Caco-2 (cell line): ENCODE results near the gene NBPF3. TPM values are rescaled to one million over a fixed set of nuclear protein-coding genes. Genes with fewer than 3 reads are reported as not detected.

Source experiments
- BruUV-seq: library from RNA; stranded (reverse); fragments of 400-500 nt; replicated peaks from 2 replicates; lab custom pipeline; 2021; lab: Mats Ljungman, UMichigan
- CTCF ChIA-PET: fragments of 300-600 bp; sonication (Branson Sonifier 250); formaldehyde crosslinking; loops from one replicate; lab custom pipeline; 2022; ENCODE audit warnings: antibody characterized with exemption; lab: Charles Lee
- POLR2A ChIA-PET: fragments of 300-600 bp; sonication (Branson Sonifier 250); formaldehyde crosslinking; loops from one replicate; lab custom pipeline; 2022; ENCODE audit warnings: antibody characterized with exemption; lab: Charles Lee
- DNase-seq, 2 experiments: peaks; one replicate each; pipeline versions ENCODE4 v3.0.0 to v3.0.0-alpha.2; 2020 to 2022
- H3K27me3 ChIP-seq: replicated peaks from 2 replicates; pipeline ENCODE4 v1.6.0; 2011; ENCODE audit warnings: low read length; ENCODE audit not compliant: control insufficient read depth, insufficient read depth
- H3K36me3 ChIP-seq: 2 replicates; pipeline ENCODE4 v1.5.1; 2011; ENCODE audit warnings: low read length; ENCODE audit not compliant: control insufficient read depth, insufficient read depth
- H3K4me1 ChIP-seq: fragments of 250-450 bp; sonication (Bioruptor Pico); 2 replicates; pipeline ENCODE4 v1.5.1; 2020; ENCODE audit warnings: mild to moderate bottlenecking
- H3K4me3 ChIP-seq: 2 replicates; pipeline ENCODE4 v1.5.1; 2011; ENCODE audit warnings: low read depth, mild to moderate bottlenecking, control low read depth, low read length
- H3K9me3 ChIP-seq: fragments of 250-450 bp; sonication (Bioruptor Pico); 2 replicates; pipeline ENCODE4 v1.5.1; 2020; ENCODE audit warnings: mild to moderate bottlenecking, moderate library complexity
- H3K27ac Mint-ChIP-seq: one replicate; pipeline ENCODE4 v1.8.0; 2022; ENCODE audit warnings: mixed read lengths; ENCODE audit not compliant: unreplicated experiment
- H3K27me3 Mint-ChIP-seq: one replicate; pipeline ENCODE4 v1.8.0; 2022; ENCODE audit warnings: mixed read lengths; ENCODE audit not compliant: insufficient read depth, unreplicated experiment
- H3K36me3 Mint-ChIP-seq: one replicate; pipeline ENCODE4 v1.8.0; 2022; ENCODE audit warnings: mild to moderate bottlenecking, mixed read lengths; ENCODE audit not compliant: insufficient read depth, unreplicated experiment
- H3K4me1 Mint-ChIP-seq: one replicate; pipeline ENCODE4 v1.8.0; 2022; ENCODE audit warnings: low read depth, mixed read lengths; ENCODE audit not compliant: unreplicated experiment
- H3K4me3 Mint-ChIP-seq: one replicate; pipeline ENCODE4 v1.8.0; 2022; ENCODE audit warnings: mild to moderate bottlenecking, moderate library complexity, mixed read lengths; ENCODE audit not compliant: unreplicated experiment
- H3K9me3 Mint-ChIP-seq: one replicate; pipeline ENCODE4 v1.8.0; 2022; ENCODE audit warnings: mixed read lengths; ENCODE audit not compliant: unreplicated experiment
- CTCF ChIP-seq, 2 experiments: fragments of 200-600 bp in 1 of 2; IDR thresholded peaks; 1 replicate in 1 of 2; 2 replicates in 1 of 2; pipeline versions ENCODE4 v1.5.1 to v1.8.0; 2011 to 2022; ENCODE audit warnings: antibody characterized with exemption in 1 of 2, control low read depth in 1 of 2, inconsistent platforms in 1 of 2, low read depth in 1 of 2, low read length in 1 of 2, mild to moderate bottlenecking in 1 of 2, moderate library complexity in 1 of 2; ENCODE audit not compliant: insufficient read depth in 1 of 2, severe bottlenecking in 1 of 2, unreplicated experiment in 1 of 2
- intact Hi-C: fragments of 100-400 bp; cut with micrococcal nuclease; formaldehyde crosslinking; loops from one replicate; pipeline ENCODE4 v1.10.0; 2022; ENCODE audit not compliant: unreplicated experiment
- total RNA-seq: library from RNA; stranded (reverse); gene quantifications from 2 replicates; pipeline ENCODE4 v1.2.3, GENCODE V29; 2022

NBPF3 gene
- total RNA-seq, 1 experiment from 2014 or later: 14.9 TPM

GRCh38 chr1:21523297-21523813 lies 83.4 kb downstream of the NBPF3 start:
- no peak for DNase-seq
- no peak overlapping the region for H3K27ac Mint-ChIP-seq
- TF ChIP-seq CTCF (IDR thresholded peaks at IDR 0.05; ENCODE audit: insufficient read depth in 1 of 2, low read depth in 1 of 2, low read length in 1 of 2, severe bottlenecking in 1 of 2, unreplicated experiment in 1 of 2): no peak
- intact Hi-C loops: no loop called here
- H3K36me3 Mint-ChIP-seq: no peaks in the 10 kb centered on the region
- no peaks in the 10 kb centered on the region for H3K4me1 ChIP-seq
- no peaks in the 10 kb centered on the region for H3K27me3 ChIP-seq
- H3K27me3 Mint-ChIP-seq: no peaks in the 10 kb centered on the region
- H3K9me3 ChIP-seq: no peaks in the 10 kb centered on the region
- ChIA-PET CTCF (interaction anchor here (0.6 kb wide), 1 partner anchor 152 kb away, joined by 3 read pairs; no protein-coding TSS in a partner anchor), POLR2A (no interaction called here)
- no peak overlapping the region for H3K4me3 Mint-ChIP-seq
- no peaks in the 10 kb centered on the region for H3K4me1 Mint-ChIP-seq
- no peaks in the 10 kb centered on the region for H3K9me3 Mint-ChIP-seq
- no TSS peak for BruUV-seq
- H3K36me3 ChIP-seq: no peaks in the 10 kb centered on the region
- H3K4me3 ChIP-seq: no peak overlapping the region

DNA sequence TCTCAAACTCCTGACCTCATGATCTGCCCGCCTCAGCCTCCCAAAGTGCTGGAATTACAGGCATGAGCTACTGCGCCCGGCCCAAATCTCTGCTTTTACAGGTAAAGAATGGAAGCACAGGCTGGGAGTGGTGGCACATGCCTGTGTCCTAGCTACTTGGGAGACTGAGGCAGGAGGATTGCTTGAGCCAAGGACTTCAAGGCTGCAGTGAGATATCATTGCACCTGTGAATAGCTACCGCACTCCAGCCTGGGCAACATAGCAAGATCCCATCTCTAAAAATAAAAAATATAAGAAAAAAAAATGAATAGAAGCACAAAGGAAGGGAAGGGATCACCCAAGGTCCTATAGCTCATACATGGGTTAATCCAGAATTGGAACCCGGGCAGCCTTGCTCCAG lies 84.3 kb downstream of the NBPF3 start:
- Mint-ChIP-seq H3K9me3 (no peaks in the 10 kb centered on the region), H3K4me3 (no peak overlapping the region), H3K27me3 (no peaks in the 10 kb centered on the region), H3K4me1 (no peaks in the 10 kb centered on the region), H3K36me3 (no peaks in the 10 kb centered on the region), H3K27ac (no peak overlapping the region)
- Histone ChIP-seq H3K9me3 (no peaks in the 10 kb centered on the region), H3K27me3 (no peaks in the 10 kb centered on the region), H3K4me3 (no peak overlapping the region), H3K36me3 (no peaks in the 10 kb centered on the region), H3K4me1 (no peaks in the 10 kb centered on the region)
- CTCF ChIA-PET: no interaction called here
- BruUV-seq: no TSS peak
- no peak for DNase-seq
- POLR2A ChIA-PET: no interaction called here
- no peak for TF ChIP-seq CTCF (IDR thresholded peaks at IDR 0.05; ENCODE audit: insufficient read depth in 1 of 2, low read depth in 1 of 2, low read length in 1 of 2, severe bottlenecking in 1 of 2, unreplicated experiment in 1 of 2)
- intact Hi-C loops: no loop called here

GRCh38 chr1:21524686-21525339 lies 84.9 kb downstream of the NBPF3 start:
- Mint-ChIP-seq H3K27ac (no peak overlapping the region), H3K4me3 (no peak overlapping the region), H3K4me1 (no peaks in the 10 kb centered on the region), H3K27me3 (no peaks in the 10 kb centered on the region), H3K36me3 (no peaks in the 10 kb centered on the region), H3K9me3 (no peaks in the 10 kb centered on the region)
- no peak for DNase-seq
- CTCF ChIA-PET: no interaction called here
- no peaks in the 10 kb centered on the region for H3K4me1 ChIP-seq
- no peaks in the 10 kb centered on the region for H3K27me3 ChIP-seq
- POLR2A ChIA-PET: no interaction called here
- intact Hi-C loops: no loop called here
- H3K36me3 ChIP-seq: no peaks in the 10 kb centered on the region
- TF ChIP-seq CTCF (IDR thresholded peaks at IDR 0.05; ENCODE audit: insufficient read depth in 1 of 2, low read depth in 1 of 2, low read length in 1 of 2, severe bottlenecking in 1 of 2, unreplicated experiment in 1 of 2): no peak
- no peaks in the 10 kb centered on the region for H3K9me3 ChIP-seq
- no TSS peak for BruUV-seq
- H3K4me3 ChIP-seq: no peak overlapping the region
